Ovary (tissue), 9 donors: ENCODE results near the gene GRID2. TPM values are rescaled to one million over a fixed set of nuclear protein-coding genes. Genes with fewer than 3 reads are reported as not detected.

Experiments used
- DNase-seq, 5 donors: peaks; one replicate each; pipeline ENCODE4 v3.0.0-alpha.2; 2019 to 2020
- H3K27ac ChIP-seq, 2 donors: fragments of 200-600 bp; one replicate each; pipeline versions ENCODE4 v1.5.1 to v1.8.0; 2019 to 2022
- H3K27me3 ChIP-seq: fragments of 200-600 bp; one replicate; pipeline ENCODE4 v1.8.0; 2022
- H3K36me3 ChIP-seq: fragments of 200-600 bp; sonication (generic); one replicate; pipeline ENCODE4 v1.5.1; 2019
- H3K4me1 ChIP-seq: one replicate; pipeline ENCODE4 v1.8.1; 2013; ENCODE audit warnings: mild to moderate bottlenecking, moderate library complexity; ENCODE audit not compliant: insufficient read depth
- H3K4me3 ChIP-seq: fragments of 200-600 bp; sonication (generic); one replicate; pipeline ENCODE4 v1.5.1; 2017
- H3K9me3 ChIP-seq, 2 donors: fragments of 200-600 bp in 1 of 2; sonication (generic) in 1 of 2; one replicate each; pipeline versions ENCODE4 v1.5.1 to v1.8.1; 2013 to 2019; ENCODE audit warnings: mild to moderate bottlenecking in 1 of 2, moderate library complexity in 1 of 2
- CTCF ChIP-seq, 3 donors: fragments of 450-650 bp in 2 of 3; fragments of 200-600 bp in 1 of 3; IDR thresholded peaks; one replicate each; pipeline versions ENCODE4 v1.5.1 to v1.8.0; 2016 to 2022; ENCODE audit warnings: antibody characterized with exemption in 3 of 3, mild to moderate bottlenecking in 1 of 3
- EP300 ChIP-seq: sonication (generic); formaldehyde crosslinking; IDR thresholded peaks from one replicate; pipeline ENCODE4 v1.6.1; 2017; ENCODE audit warnings: antibody characterized with exemption
- POLR2A ChIP-seq: fragments of 450-650 bp; IDR thresholded peaks from one replicate; pipeline ENCODE4 v1.6.1; 2017; ENCODE audit warnings: antibody characterized with exemption, mild to moderate bottlenecking, moderate library complexity
- WGBS, 3 donors: extraction: QIAGEN DNeasy Blood & Tissue Kit in 1 of 3; methylation state at CpG; one replicate each; pipeline versions ENCODE4 v1.1.5 to v1.1.7; 2013 to 2017; 5-methylcytosine and 5-hydroxymethylcytosine counted together
- intact Hi-C, 4 donors: fragments of 100-400 bp; cut with DNase I; formaldehyde crosslinking; loops; one replicate each; pipeline versions ENCODE4 v1.11.0 to v1.15.1; 2022 to 2023
- polyA plus RNA-seq, 2 donors: library from polyadenylated mRNA; stranded (reverse); fragments of 200-250 nt in 1 of 2; fragments of 350-450 nt in 1 of 2; fragmentation: Illumina TruSeq in 1 of 2; extraction: RNeasy Lipid Tissue Mini Kit (QIAGEN cat#74804) in 1 of 2; gene quantifications; one replicate each; pipeline ENCODE4 v1.2.3, GENCODE V29; 2013 to 2014
- total RNA-seq, 7 donors: library from RNA; depleted of rRNA in 2 of 7; stranded (reverse); fragments of >200 nt in 2 of 7; fragmentation: NEBNext Ultra II Directional in 3 of 7; extraction: Animal tissue kit (Norgen Biotek cat#: 25700) in 3 of 7; gene quantifications; one replicate each; pipeline versions ENCODE4 v1.1.0 to v1.2.4, GENCODE V29; 2016 to 2023
- donor health status: DM: no; HTN: no; CAD: no; lungs with moderate emphysema.
- donor health status: DM: no; HTN: no; CAD: no.
- donor health status: Bipolar disorder and iron deficiency.
- donor health status: DM: yes; HTN: yes; CAD: no.
- donor health status: DM: no; HTN: no; CAD: no.
- donor health status: DM: yes; HTN: yes; CAD: no.

GRID2 gene
- total and polyA plus RNA-seq, 9 donors, result 0.65 to 6.8 (median 2.6) TPM

- Histone ChIP-seq H3K4me1 (no peaks in the 10 kb centered on the region), H3K36me3 (no peaks in the 10 kb centered on the region), H3K9me3 (no peaks in the 10 kb centered on the region), H3K27me3 (no peaks in the 10 kb centered on the region), H3K27ac (no peak overlapping the region), H3K4me3 (no peak overlapping the region)
- WGBS, 3 donors, result 62 to 71% (median 67%) methylated on average over 2 of the region's 2 CpGs
- DNase-seq, result no peak
- no peak for TF ChIP-seq EP300
- TF ChIP-seq CTCF (IDR thresholded peaks at IDR 0.05), result no peak
- TF ChIP-seq POLR2A, result no peak
- intact Hi-C loops, result no loop called here
Observed at GRCh38 chr4:93342738-93343137, 1039.0 kb downstream of the GRID2 start.

- Histone ChIP-seq H3K27ac (no peak overlapping the region), H3K4me1 (no peaks in the 10 kb centered on the region), H3K27me3 (no peaks in the 10 kb centered on the region), H3K36me3 (no peaks in the 10 kb centered on the region), H3K9me3 (no peaks in the 10 kb centered on the region), H3K4me3 (no peak overlapping the region)
- DNase-seq, result no peak
- intact Hi-C loops, result no loop called here
- 92 to 96% (median 92%) methylated on average over 4 of the region's 4 CpGs for WGBS, 3 donors
- TF ChIP-seq CTCF (IDR thresholded peaks at IDR 0.05) (no peak), EP300 (no peak), POLR2A (no peak)
Observed at GRCh38 chr4:93346840-93347239, 1043.1 kb downstream of the GRID2 start.

GRCh38 chr4:93348896-93349295 lies 1045.1 kb downstream of the GRID2 start:
- Histone ChIP-seq H3K4me3 (no peak overlapping the region), H3K36me3 (no peaks in the 10 kb centered on the region), H3K4me1 (no peaks in the 10 kb centered on the region), H3K9me3 (no peaks in the 10 kb centered on the region), H3K27me3 (no peaks in the 10 kb centered on the region), H3K27ac (no peak overlapping the region)
- intact Hi-C loops, result no loop called here
- no peak for DNase-seq
- 92 to 94% (median 94%) methylated on average over 3 of the region's 3 CpGs for WGBS, 3 donors
- TF ChIP-seq CTCF (IDR thresholded peaks at IDR 0.05), result no peak
- no peak for TF ChIP-seq EP300
- no peak for TF ChIP-seq POLR2A

- Histone ChIP-seq H3K4me1 (no peaks in the 10 kb centered on the region), H3K27ac (no peak overlapping the region), H3K9me3 (no peaks in the 10 kb centered on the region), H3K36me3 (no peaks in the 10 kb centered on the region), H3K27me3 (no peaks in the 10 kb centered on the region), H3K4me3 (no peak overlapping the region)
- intact Hi-C loops, result no loop called here
- TF ChIP-seq POLR2A (no peak), EP300 (no peak), CTCF (IDR thresholded peaks at IDR 0.05) (no peak)
- WGBS, 3 donors, result 6 to 25% (median 19%) methylated on average over 1 of the region's 1 CpG
- no peak for DNase-seq
Observed at GRCh38 chr4:93351846-93352245, 1048.1 kb downstream of the GRID2 start.

- intact Hi-C loops, result no loop called here
- H3K4me3 ChIP-seq, result no peak overlapping the region
- no peaks in the 10 kb centered on the region for H3K36me3 ChIP-seq
- no peak for DNase-seq
- no peak overlapping the region for H3K27ac ChIP-seq
- H3K4me1 ChIP-seq, result no peaks in the 10 kb centered on the region
- no peaks in the 10 kb centered on the region for H3K9me3 ChIP-seq
- H3K27me3 ChIP-seq, result no peaks in the 10 kb centered on the region
- no peak for TF ChIP-seq EP300
- no peak for TF ChIP-seq POLR2A
- no peak for TF ChIP-seq CTCF (IDR thresholded peaks at IDR 0.05)
- 72 to 80% (median 79%) methylated on average over 4 of the region's 4 CpGs for WGBS, 3 donors
Observed at GRCh38 chr4:93355411-93355810, 1051.6 kb downstream of the GRID2 start.
